Mesodermal cell (in vitro differentiated cells): ENCODE data around the gene EHD3.

ENCODE experiments used
- H3K27ac ChIP-seq: 2 replicates; pipeline ENCODE4 v1.7.0; 2013; ENCODE audit warnings: mild to moderate bottlenecking, low read depth, low read length, moderate library complexity; ENCODE audit not compliant: severe bottlenecking
- H3K36me3 ChIP-seq: 2 replicates; pipeline ENCODE4 v1.7.1; 2013; ENCODE audit warnings: mild to moderate bottlenecking, low read length, moderate library complexity; ENCODE audit not compliant: control insufficient read depth, insufficient read depth
- H3K4me1 ChIP-seq: one replicate; pipeline ENCODE4 v1.7.1; 2013; ENCODE audit warnings: mild to moderate bottlenecking, low read length; ENCODE audit not compliant: insufficient read depth, control insufficient read depth, poor library complexity, severe bottlenecking
- H3K4me3 ChIP-seq: 2 replicates; pipeline ENCODE4 v1.7.0; 2013; ENCODE audit warnings: low read length, control low read depth, mild to moderate bottlenecking; ENCODE audit not compliant: insufficient read depth, poor library complexity, severe bottlenecking; ENCODE audit errors: extremely low read depth
- H3K9me3 ChIP-seq: 2 replicates; pipeline ENCODE4 v1.7.1; 2013; ENCODE audit warnings: mild to moderate bottlenecking, low read length, moderate library complexity; ENCODE audit not compliant: control insufficient read depth
- WGBS, 2 experiments: methylation state at CpG; one replicate each; pipeline ENCODE4 v1.1.5; 2013; ENCODE audit warnings: missing lambda C conversion rate in 2 of 2; ENCODE audit not compliant: insufficient coverage in 2 of 2; 5-methylcytosine and 5-hydroxymethylcytosine counted together

EHD3 gene

DNA sequence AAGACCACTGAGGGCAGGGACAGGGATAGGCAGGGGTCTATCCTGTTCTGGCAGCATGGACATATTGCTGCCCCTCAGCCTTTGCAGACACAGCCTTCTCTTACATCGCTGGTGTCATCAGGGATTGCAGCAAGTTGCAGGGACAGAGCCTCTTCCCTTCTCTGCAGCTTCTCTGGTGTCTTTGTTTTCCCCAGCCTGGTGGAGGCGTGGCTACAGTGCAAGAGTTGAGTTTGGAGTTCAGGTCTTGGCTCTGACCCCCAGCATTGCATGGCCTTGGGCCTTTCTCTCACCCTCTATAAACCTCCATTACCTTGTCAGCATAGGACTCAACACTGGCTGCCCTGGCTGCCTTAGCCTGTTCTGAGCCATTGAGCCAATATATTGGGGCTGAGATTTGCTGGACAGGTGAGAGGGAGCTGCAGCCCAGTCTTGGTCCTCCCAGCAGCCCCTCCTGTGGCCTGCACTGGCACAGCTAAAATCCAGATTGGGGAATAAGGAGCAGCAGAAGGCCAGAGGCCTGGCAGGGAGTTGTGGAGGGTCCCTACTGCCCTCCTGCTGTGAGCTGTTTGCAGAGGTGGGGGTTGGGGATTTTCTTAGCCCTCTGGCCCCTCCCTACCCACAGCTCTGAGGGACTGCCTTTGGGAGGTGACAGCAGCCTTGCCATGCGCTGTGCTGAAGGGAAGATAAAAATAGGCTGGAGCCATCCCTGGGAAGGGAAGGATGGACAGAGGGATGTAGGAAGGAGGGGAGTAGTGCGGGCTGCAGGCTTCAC, 22.8 kb downstream of the EHD3 start:
- Histone ChIP-seq H3K36me3 (peaks cover 33% of the 10 kb centered on the region), H3K27ac (no peak overlapping the region), H3K9me3 (no peaks in the 10 kb centered on the region), H3K4me1 (no peaks in the 10 kb centered on the region), H3K4me3 (no peak overlapping the region)
- 73 to 90% methylated on average over 3 of the region's 4 CpGs for WGBS, 2 experiments

DNA sequence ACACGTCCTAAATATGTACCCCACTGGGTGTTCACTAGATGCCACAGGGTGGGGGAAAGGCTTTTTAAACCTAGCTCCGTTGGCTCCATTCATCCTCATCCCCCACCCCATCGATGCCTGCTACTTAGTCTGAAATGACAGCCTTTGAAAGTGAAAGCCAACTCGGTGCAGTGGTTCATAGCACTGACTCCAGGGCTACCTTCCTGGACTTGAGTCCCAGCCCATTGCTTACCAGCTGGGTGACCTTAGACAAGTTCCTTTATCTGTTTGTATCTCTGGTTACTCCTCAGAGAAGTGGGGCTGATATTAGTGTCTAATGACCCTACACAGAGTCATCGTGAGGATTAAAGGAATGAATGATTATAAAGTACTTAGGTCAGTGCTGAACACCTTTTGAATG, 24.4 kb downstream of the EHD3 start:
- H3K4me3 ChIP-seq: no peak overlapping the region
- H3K36me3 ChIP-seq: peaks cover 36% of the 10 kb centered on the region
- H3K9me3 ChIP-seq: no peaks in the 10 kb centered on the region
- no peaks in the 10 kb centered on the region for H3K4me1 ChIP-seq
- WGBS, 2 experiments: 95 to 96% methylated on average over 4 of the region's 5 CpGs
- H3K27ac ChIP-seq: no peak overlapping the region

DNA sequence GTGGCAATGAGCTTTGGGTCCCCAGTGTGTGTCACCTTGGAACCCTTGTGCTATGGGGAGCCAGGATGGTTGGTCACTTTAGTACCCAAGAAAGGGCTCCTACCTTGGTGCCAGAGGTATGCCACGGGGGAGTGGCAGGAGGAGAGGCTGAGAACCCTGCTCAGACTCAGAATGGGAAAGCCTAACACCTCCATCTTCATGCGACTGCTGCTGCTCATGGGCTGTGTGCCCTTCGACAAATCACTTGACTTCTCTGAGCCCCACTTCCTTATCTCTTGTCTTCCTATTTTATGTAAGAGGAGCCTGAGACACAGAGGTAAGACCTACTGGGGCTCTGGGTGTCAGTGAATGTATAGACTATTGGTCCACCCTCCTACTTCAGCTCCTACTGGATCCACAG, 25.1 kb downstream of the EHD3 start:
- Histone ChIP-seq H3K27ac (no peak overlapping the region), H3K4me3 (no peak overlapping the region), H3K4me1 (no peaks in the 10 kb centered on the region), H3K9me3 (no peaks in the 10 kb centered on the region), H3K36me3 (peaks cover 36% of the 10 kb centered on the region)
- WGBS, 2 experiments: 89 to 100% methylated on average over 1 to 3 of the region's 3 CpGs

DNA sequence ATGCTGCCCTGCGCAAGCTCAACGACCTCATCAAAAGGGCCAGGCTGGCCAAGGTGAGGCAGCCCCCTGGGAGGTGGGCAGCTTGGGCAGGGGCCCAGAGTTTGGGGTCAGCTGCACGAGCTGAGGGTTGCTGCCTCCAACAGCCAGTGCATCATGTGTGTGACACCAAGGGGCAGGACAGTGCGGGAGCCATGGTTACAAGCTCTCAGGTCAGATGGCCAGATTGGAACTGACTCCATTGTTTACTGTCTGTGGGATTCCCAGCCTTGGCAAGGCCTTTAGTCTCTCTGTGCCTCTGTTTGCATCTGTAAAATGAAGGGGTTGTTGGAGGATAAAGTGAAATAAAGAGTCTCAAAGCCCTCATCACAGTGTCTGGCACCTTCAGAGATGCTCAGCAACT, 26.9 kb downstream of the EHD3 start:
- 94% methylated on average over 4 of the region's 4 CpGs for WGBS, 2 experiments
- Histone ChIP-seq H3K9me3 (no peaks in the 10 kb centered on the region), H3K27ac (no peak overlapping the region), H3K4me1 (no peaks in the 10 kb centered on the region), H3K4me3 (no peak overlapping the region), H3K36me3 (peaks cover 43% of the 10 kb centered on the region)

DNA sequence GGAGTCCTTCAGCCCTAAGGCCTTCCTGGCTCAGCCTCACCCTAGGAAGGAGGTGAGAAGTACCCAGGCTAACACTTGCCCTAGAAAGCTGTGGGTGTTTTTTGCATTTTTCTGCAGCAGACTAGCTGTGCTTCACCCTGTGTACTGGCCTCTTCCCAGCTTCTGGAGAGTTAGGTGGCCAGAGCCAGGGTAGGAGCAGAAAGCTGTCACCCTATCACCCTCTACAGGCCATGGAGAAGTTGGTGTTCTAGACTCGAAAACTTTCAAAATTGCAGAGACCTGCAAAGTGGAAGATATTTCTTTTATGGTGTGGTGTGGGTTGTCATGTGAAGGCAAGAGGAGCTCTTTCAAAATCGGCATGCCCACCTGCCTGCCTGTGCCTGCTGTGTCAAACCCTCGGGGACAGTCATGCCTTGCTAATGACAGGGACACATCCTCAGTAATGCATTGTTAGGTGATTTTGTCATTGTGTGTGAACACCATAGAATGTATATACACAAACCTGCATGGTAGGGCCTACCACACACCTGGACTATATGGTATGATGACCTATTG, 29.8 kb downstream of the EHD3 start:
- Histone ChIP-seq H3K9me3 (no peaks in the 10 kb centered on the region), H3K4me3 (no peak overlapping the region), H3K36me3 (peaks cover 51% of the 10 kb centered on the region), H3K4me1 (no peaks in the 10 kb centered on the region), H3K27ac (no peak overlapping the region)
- 91% methylated on average over 1 of the region's 3 CpGs; no CpG with 5 or more reads in 1 of the 2 experiments for WGBS, 2 experiments

DNA sequence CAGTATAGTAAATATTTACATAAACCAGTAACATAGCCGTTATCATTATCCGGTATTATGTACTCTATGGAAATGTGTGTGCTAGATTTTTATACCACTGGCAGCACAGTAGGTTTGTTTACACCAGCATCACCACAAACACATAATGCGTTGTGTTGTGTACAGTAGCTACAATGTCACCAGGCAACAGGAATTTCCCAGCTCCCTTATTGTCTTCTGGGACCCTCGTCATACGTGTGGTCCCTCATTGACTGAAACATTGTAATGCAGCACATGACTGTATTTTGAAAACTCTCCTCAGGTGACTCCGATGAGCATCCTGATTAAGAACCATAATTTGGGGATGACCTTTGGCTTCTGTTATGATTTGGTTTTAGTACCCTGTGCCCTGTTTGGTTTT, 31.3 kb downstream of the EHD3 start:
- Histone ChIP-seq H3K4me1 (peaks cover 3% of the 10 kb centered on the region), H3K9me3 (no peaks in the 10 kb centered on the region), H3K4me3 (no peak overlapping the region), H3K27ac (no peak overlapping the region), H3K36me3 (peaks cover 40% of the 10 kb centered on the region)
- WGBS, 2 experiments: 100% methylated on average over 3 to 4 of the region's 6 CpGs

DNA sequence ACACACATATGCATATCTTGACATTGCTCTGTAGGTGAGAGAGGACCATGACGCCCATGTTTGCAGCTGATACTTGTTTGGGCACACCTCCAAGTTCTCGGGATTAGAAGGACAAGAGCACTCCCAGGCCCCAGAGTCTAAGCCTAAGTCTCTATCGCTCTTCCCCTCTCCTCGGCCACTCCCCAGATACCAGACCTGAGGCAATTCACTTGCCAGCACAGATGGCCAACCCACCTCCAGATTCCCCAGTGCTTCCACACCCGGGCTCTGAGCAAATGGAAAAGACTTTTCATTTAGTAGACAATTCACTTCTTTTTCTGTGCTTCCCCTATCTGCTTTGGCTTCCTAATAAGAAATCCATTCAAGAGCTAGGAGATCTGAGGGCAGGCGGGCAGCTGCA, 32.9 kb downstream of the EHD3 start:
- no peak overlapping the region for H3K4me3 ChIP-seq
- no peaks in the 10 kb centered on the region for H3K9me3 ChIP-seq
- peaks cover 3% of the 10 kb centered on the region for H3K4me1 ChIP-seq
- peaks cover 27% of the 10 kb centered on the region for H3K36me3 ChIP-seq
- H3K27ac ChIP-seq: no peak overlapping the region
- 88 to 91% methylated on average over 4 to 6 of the region's 6 CpGs for WGBS, 2 experiments

DNA sequence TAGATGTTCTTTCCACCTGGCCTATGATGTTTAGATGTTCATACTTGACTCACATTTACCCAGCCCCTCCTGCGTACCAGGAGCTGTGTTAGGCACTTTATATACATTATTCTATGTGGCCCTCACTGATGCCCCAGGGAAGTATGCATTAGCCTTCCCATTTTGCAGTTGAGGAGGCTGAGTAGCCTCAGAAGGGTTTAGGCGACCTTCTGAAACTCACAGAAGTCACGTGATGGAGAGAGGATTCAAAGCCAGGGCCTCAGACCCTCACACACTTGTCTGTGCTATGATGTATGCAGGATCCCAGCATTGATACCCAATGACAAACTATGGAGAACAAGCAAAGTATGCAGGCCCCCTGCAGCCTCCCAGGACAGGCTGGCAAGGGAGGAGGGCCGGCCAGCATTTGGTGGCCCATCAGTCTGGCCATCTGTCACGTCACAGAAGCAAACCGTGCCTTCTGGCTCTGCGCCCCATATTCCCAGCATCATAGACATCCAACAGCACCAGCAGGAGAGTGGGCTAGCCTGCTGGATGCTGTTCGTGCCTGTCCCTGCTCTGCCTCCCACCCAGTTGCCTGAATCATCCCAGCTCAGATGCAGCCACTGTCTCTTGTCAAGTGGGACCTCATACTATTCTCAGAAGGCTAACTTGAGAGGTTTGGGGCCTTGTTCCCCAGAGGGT, 33.6 kb downstream of the EHD3 start:
- H3K4me3 ChIP-seq: no peak overlapping the region
- H3K9me3 ChIP-seq: no peaks in the 10 kb centered on the region
- WGBS, 2 experiments: 89 to 94% methylated on average over 1 to 5 of the region's 8 CpGs

DNA sequence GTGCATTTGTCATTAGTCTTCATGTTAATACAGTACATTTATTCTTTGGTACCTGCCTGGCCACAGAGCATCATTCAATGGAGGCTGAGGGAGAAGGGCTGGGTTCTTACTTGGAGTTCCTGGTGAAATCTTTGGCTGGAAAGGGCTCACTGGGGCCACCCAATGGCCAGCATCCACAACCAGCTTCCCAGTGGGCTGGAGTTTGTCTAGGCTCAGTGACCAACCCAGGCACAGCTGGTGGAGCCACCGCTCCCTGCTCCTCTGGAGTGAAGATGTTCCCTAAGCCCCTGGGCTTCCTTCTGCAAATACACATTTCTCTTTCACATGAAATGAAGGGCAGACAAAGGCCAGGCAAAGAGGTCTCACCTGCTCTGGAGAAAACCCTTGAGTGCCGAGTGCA, 34.4 kb downstream of the EHD3 start:
- Histone ChIP-seq H3K4me1 (peaks cover 3% of the 10 kb centered on the region), H3K9me3 (no peaks in the 10 kb centered on the region), H3K27ac (no peak overlapping the region), H3K4me3 (no peak overlapping the region), H3K36me3 (peaks cover 18% of the 10 kb centered on the region)
- whole genome bisulfite sequencing, 2 experiments: 100% methylated on average over 1 of the region's 2 CpGs

More for the DNA sequence above, 33.6 kb downstream of the EHD3 start:
- Histone ChIP-seq H3K36me3 (peaks cover 19% of the 10 kb centered on the region), H3K4me1 (peaks cover 3% of the 10 kb centered on the region), H3K27ac (no peak overlapping the region)

DNA sequence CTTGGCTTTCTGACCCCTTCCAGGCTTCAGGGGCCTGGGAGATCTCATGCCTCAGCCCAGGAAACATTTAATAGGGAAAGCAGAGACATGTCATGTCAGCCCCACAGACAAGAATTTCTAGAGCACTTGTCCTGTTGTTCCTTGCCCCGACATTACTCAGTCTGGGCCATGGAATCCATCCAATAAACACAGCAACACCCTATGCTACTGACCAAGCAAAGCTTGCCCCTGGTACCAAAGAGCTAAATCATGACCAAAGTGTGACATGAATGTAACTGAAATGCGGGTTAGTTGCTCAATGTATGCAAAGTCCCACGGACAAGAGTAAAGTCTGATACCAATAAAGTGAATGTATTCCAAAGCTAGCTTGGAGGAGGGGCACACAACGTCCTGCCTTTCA, 35.1 kb downstream of the EHD3 start:
- 92 to 95% methylated on average over 4 of the region's 4 CpGs for WGBS, 2 experiments
- H3K9me3 ChIP-seq: no peaks in the 10 kb centered on the region
- no peak overlapping the region for H3K27ac ChIP-seq
- no peak overlapping the region for H3K4me3 ChIP-seq
- peaks cover 3% of the 10 kb centered on the region for H3K4me1 ChIP-seq
- peaks cover 18% of the 10 kb centered on the region for H3K36me3 ChIP-seq

DNA sequence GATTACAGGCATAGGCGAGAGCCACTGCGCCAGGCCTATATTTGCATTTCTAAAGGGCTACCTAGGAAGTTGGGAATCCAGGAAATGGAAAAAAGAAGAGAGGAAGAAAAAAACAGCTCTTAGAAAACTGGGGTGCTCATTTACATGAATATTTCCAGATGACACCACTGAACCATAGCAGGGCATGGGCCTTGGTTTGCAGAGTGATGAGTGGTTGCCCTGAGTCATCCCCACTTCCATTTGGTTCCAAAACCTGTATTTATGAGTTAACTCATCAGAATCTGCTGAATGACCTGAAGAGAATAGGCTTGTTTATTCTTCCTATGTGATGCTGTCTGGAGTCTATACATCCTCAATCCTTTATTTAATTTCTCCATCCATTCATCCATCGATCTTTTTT, 36.2 kb downstream of the EHD3 start:
- no CpG with 5 or more reads among the region's 3 CpGs for WGBS, 2 experiments
- Histone ChIP-seq H3K36me3 (peaks cover 18% of the 10 kb centered on the region), H3K4me1 (peaks cover 3% of the 10 kb centered on the region), H3K9me3 (no peaks in the 10 kb centered on the region), H3K27ac (no peak overlapping the region), H3K4me3 (no peak overlapping the region)
